Measurements from ENCODE around the gene MB21D2.

MB21D2 gene

DNA sequence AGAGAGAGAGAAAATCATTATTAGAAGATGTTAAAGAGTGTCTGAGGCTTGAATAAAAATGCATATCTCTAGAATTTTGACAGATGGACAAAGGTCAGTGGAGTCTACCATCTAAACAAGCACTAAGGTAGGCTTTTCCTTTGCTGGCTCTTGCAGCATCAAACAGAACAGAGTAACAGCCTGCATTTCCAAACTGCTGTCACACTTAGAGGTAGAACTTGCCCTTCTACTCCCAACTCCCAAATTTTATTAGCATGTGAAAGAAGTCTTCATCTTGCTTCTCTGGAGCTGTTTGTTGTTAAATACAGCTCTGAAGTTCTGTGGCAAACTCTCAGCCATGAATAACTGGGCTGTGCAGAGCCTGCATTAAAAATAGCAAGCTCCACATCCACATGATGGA lies 4.1 kb upstream of the MB21D2 start:
- no peak for DNase-seq (ENCODE audit: low read depth)

DNA sequence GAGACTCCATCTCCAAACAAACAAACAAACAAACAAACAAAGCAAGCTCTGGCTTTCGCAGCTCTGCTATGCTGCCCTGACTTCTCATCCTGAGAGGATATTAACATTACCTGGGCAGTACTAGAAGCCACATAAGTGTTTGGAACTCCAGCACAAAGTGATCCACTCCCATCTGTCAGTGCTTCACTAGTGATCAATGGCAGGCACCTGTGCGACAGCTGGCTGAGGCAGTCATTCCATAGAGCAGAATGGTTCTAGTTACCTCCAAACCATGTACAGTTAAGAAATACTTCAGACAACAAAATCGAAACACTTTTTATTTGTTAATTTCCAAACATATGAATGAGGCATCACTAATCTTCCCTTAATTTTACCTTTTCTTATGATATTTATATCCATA lies 2.8 kb upstream of the MB21D2 start:
- no peak for DNase-seq (ENCODE audit: low read depth)

GRCh38 chr3:192919901-192920300 lies 2.2 kb upstream of the MB21D2 start:
- no peak for DNase-seq (ENCODE audit: low read depth)

DNA sequence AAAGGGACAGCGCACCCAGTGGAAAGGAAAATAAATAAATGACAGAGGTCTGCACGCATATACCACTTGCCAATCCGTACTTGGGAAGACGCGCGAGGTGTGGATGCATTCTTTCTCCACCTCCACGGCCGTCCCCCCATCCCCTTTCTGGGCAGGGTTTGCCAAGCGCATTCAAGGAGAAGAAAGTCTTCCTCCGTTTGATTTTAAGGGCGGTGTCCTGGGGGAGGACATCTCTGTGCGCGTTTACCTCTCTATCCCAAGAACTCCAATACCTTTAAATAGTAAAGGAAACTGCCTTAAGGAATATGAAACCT lies 576 bp upstream of the MB21D2 start:
- no peak for DNase-seq (ENCODE audit: low read depth)

GRCh38 chr3:192917028-192917403 lies 640 bp downstream of the MB21D2 start:
- DNase-seq (ENCODE audit: low read depth), result no peak

DNA sequence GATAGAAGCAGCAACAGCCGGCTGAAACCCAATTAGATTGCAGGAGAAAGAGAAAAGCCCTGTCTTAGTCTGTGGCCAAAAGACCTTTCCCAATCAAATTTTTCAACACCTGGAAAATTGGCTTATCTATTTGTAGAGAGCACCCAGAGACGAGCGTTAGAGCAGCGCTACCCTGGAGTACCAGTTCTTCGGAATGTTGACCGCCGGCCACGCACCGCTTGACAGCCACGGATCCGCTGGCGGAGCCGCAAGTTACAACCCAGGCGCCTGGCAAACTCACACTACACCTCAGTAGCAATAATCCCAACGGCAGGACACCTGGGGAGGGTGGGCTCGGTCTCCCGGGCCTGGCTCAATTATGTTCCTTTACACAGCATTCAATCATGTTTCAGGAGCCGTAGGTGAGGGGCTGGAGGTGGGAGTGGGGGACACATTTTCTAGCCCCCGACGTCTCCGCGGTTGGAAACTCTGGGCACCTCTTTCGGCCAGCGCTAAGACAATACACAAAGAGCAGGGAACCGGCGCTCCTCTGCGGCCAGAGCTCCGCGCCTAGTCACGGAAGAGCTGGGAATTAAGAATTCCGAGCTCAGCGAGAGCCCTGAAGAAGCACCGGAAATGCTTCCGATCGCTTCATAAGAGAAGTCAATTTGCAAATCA lies 1.2 kb downstream of the MB21D2 start:
- DNase-seq (ENCODE audit: low read depth), result no peak

DNA sequence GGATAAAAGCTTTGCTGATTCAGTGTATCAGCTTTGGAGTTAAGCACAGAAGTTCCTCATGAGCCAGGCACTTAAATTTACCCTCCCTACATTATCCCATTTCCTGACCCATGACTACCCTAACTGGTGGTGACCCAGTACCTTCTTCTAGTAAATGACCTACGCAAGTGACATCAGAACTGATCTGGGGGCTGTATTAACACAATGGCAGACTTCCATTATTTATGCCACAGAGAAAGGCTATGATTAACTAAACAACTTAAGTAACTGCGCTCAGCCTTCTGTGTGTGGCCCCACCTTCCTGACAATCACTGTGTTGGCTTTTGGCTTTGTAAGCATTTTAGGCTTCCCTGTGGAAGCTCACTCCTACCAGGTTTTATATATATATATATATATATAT lies 1.9 kb downstream of the MB21D2 start:
- DNase-seq (ENCODE audit: low read depth), result no peak

DNA sequence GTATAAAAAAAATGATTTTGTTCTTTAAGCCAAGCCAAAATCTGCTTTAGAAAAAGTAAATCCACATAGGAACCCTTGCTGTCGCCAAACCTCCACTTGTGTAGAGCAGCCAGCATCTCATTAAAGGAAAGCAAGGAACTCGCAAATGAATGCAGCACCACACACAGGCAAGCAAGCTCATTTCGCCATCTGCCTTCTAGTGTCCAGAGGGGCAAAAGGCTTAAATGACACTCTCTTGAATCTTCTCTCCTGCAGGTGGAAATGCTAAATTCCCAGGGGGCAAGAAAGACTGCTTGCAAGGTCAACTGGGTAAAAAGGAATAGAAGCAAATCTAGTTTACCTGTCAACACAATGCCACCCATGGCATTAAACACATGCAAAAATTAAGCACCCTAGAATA lies 2.4 kb downstream of the MB21D2 start:
- DNase-seq (ENCODE audit: low read depth), result no peak

DNA sequence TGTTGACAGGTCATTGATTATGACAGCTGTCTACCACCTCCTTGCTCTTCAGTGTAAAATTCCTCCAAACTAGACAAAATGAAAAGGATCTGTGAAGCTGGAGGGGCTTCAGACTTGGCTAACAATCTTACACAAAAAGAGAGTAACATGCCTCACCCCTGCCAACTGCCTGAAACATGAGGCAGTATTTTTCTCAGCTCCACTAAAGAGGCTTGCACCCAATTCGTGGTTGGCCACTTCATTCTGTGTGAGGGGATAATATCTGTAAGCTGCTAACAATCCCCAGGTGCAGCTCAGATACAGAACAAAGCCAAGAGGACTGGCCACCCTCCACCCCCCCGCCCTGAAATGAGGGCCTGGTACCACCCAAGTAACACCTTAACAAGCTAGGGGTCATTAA lies 2.8 kb downstream of the MB21D2 start:
- DNase-seq (ENCODE audit: low read depth), result no peak

DNA sequence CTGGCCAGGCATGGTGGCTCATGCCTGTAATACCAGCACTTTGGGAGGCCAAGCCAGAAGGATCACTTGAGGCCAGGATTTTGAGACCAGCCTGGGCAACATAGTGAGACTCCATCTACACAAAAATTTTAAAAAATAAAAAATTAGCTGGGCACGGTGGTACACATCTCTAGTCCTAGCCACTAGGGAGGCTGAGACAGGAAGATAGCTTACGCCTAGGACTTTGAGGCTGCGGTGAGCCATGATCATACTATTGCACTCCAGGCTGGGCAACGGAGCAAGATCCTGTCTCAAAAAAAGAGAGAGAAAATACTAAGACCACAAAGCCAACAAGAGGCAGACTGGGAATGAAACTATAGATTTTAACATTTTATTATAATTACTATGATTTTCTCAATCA lies 4.1 kb downstream of the MB21D2 start:
- no peak for DNase-seq (ENCODE audit: low read depth)

- no peak for DNase-seq (ENCODE audit: low read depth)
Measured at GRCh38 chr3:192911293-192911692, 6.4 kb downstream of the MB21D2 start.

GRCh38 chr3:192907784-192908183 lies 9.9 kb downstream of the MB21D2 start:
- no peak for DNase-seq (ENCODE audit: low read depth)

- DNase-seq (ENCODE audit: low read depth), result no peak
Measured at GRCh38 chr3:192906940-192907339, 10.7 kb downstream of the MB21D2 start.

DNA sequence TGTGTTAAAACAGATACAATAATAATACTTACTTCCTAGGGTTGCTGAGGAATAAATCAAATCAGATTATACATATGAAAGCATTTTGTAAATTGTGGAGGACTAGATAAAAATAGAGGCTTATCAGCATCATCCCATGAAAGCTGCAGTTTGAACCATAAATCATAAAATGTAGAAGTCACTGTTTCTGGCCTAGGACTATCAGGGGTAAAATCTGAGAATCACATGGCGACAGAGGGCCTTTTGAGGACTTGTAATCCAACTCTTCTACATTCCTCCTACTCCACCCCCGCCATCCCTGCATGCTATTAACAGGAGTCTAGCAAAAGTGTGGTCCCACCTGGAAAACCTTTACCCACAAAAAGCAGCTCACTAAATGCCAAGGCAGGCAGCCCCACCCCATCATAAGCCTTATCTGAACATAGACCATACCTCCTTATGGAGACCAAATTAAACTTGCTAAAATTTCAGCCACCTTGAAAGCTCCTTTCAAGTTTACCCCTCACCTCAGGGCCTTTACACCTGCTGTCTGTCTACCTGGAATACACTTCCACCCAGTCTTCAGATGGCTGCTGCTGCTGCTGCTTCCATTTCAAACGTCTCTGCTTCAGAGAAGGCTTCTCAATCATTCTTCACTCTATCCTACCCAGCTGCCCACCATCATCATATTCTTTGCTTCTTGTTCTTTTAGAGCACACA lies 11.5 kb downstream of the MB21D2 start:
- DNase-seq (ENCODE audit: low read depth), result no peak

DNA sequence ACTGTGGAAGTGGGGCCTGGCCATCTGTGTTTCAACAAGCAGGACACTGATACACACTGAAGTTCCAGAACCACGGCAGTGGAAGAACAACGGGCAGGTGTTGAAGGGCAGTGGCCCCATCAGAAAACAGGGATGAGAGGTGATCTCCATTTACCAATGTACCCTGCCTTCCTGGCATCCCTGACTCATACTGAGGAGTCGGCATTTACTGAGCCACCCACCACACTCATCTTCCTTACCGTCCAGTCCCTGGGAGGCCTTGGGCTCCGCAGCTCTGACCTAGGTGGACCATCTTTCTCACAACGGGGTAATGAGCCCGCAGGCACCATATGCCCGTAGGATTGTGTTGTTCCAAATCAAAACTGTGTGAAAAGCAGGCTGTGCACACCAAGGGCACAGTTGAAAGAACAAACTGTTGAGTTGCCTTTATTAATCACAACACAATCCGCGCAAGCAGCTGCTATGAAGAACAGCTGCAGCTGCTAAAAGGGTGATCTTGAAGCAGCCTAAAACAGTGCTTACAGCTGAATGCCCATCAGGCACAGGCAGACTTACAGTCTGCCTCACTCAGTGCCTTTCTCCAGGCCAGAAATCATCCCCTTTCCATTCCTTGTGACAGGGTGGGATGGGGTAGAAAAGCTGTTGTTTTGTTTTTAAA lies 12.9 kb downstream of the MB21D2 start:
- DNase-seq (ENCODE audit: low read depth), result no peak

DNA sequence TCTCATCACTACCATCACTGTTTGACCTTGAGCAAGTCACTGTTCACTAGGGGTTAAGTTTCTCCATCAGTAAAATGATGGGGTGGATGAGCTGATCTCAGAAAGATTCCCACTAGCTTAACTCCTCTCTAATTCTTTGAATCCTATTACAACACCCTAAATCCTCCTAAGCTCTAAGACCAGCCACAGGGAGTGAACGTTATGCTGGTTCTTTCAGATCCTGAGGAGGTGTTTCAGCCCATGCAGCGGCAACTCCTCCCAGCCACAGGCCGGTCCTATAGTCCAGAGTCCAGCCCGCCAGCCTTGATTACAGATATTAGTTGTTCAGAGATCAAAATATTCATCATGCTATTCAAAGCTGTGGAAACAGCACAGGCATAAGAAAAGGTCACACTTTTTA lies 15.1 kb downstream of the MB21D2 start:
- DNase-seq (ENCODE audit: low read depth), result no peak

DNA sequence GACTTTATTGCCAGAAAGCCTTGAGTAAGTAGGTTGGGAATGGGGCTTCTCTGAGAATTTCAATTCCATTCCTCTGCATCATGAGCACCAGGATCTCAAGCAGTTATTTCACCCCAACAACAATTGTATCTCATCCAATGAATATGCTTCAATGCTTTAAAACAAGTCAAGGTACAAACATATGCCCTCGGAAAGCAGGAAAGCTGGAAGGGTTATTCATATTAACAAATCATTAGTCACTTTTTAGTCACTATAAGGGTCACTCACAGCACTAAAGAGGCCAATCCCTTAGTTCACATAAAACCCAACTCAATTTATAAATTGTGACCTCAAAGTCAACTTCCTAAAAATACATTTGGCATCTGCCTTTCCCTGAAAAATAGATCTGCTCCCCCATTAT lies 16.2 kb downstream of the MB21D2 start:
- no peak for DNase-seq (ENCODE audit: low read depth)

DNA sequence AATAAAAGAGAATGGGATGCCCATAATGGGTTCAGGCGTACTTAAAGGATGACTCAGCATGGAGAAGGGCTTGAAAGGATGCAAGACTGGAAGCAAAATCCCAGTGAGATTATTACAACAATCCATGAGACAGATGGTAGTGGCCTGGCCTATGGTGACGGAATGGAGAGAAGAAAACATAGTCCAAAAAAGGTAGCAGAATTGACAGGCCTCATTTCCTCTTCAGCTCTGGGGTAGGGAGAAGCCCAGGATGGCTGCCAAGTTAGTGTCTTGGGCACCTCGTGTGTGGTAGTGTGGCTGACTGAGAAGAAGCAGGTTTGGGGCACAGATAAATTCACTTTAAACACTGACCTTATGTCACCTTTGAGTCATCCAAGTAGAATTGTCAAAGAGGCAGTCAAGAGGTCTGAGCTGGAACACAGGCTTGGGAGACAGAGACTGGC lies 18.1 kb downstream of the MB21D2 start:
- no peak for DNase-seq (ENCODE audit: low read depth)

- DNase-seq (ENCODE audit: low read depth), result no peak
Measured at GRCh38 chr3:192897005-192897404, 20.7 kb downstream of the MB21D2 start.

- no peak for DNase-seq (ENCODE audit: low read depth)
Measured at GRCh38 chr3:192896208-192896607, 21.4 kb downstream of the MB21D2 start.

GRCh38 chr3:192894676-192895075 lies 23.0 kb downstream of the MB21D2 start:
- no peak for DNase-seq (ENCODE audit: low read depth)

- no peak for DNase-seq (ENCODE audit: low read depth)
Measured at GRCh38 chr3:192892981-192893700, 24.5 kb downstream of the MB21D2 start.

Measured in stimulated activated CD8-positive, alpha-beta memory T cell treated with anti-CD3 and anti-CD28 coated beads, Interleukin-12 subunit alpha, Interleukin-12 subunit beta, amount 100 ng/mL, for 1 hour (primary cell).